Body of pancreas (tissue), 4 donors: ENCODE results near the gene CYP46A1.

Experiments used
- POLR2A ChIP-seq, 3 donors: fragments of 450-650 bp; IDR thresholded peaks; one replicate each; pipeline ENCODE4 v1.6.1; 2016; ENCODE audit warnings: antibody characterized with exemption in 3 of 3, mild to moderate bottlenecking in 2 of 3
- TF ChIP-seq, protein P1 (sequence below), 7 experiments: fragments of 450-650 bp in 4 of 7; fragments of 200-600 bp in 3 of 7; sonication (generic) in 3 of 7; IDR thresholded peaks; one replicate each; pipeline ENCODE4 v1.5.1; 2016 to 2019; ENCODE audit warnings: antibody characterized with exemption in 7 of 7

DNA sequence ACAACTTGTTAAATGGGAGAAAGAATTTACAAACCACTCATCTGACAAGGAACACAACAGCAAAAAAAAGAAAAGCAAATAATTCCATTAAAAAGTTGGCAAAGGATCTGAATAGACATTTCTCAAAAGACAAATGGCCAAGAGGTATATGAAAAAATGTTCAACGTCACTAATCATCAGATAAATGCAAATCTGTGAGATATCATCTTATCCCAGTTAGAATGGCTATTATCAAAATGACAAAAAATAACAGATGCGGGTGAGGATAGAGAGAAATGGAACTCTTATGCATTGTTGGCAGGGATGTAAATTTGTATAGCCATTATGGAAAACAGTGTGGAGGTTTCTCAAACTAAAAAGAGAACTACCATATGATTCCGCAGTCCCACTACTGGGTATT lies 29.9 kb downstream of the CYP46A1 start:
- no peak for TF ChIP-seq POLR2A (IDR thresholded peaks at IDR 0.05)
- TF ChIP-seq, protein P1, sequence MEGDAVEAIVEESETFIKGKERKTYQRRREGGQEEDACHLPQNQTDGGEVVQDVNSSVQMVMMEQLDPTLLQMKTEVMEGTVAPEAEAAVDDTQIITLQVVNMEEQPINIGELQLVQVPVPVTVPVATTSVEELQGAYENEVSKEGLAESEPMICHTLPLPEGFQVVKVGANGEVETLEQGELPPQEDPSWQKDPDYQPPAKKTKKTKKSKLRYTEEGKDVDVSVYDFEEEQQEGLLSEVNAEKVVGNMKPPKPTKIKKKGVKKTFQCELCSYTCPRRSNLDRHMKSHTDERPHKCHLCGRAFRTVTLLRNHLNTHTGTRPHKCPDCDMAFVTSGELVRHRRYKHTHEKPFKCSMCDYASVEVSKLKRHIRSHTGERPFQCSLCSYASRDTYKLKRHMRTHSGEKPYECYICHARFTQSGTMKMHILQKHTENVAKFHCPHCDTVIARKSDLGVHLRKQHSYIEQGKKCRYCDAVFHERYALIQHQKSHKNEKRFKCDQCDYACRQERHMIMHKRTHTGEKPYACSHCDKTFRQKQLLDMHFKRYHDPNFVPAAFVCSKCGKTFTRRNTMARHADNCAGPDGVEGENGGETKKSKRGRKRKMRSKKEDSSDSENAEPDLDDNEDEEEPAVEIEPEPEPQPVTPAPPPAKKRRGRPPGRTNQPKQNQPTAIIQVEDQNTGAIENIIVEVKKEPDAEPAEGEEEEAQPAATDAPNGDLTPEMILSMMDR (IDR thresholded peaks at IDR 0.05), result no peak
